SU-DHL-6 (cell line): ENCODE results near the gene PMEL.

Source experiments
- CTCF ChIP-seq: fragments of 200-600 bp; sonication (generic); IDR thresholded peaks from one replicate; pipeline ENCODE4 v1.5.1; 2017; ENCODE audit warnings: antibody characterized with exemption, mild to moderate bottlenecking, low read length, moderate library complexity; ENCODE audit not compliant: insufficient read depth, poor library complexity, severe bottlenecking
- EZH2phosphoT487 ChIP-seq: fragments of 200-600 bp; sonication (generic), shearing (Covaris generic); conservative IDR thresholded peaks from 2 replicates; pipeline ENCODE4 v1.6.1; 2018; ENCODE audit warnings: mild to moderate bottlenecking, antibody characterized with exemption, low read length, moderate library complexity, mixed read lengths

GRCh38 chr12:55996201-55996714 lies 30.4 kb upstream of the PMEL start:
- TF ChIP-seq EZH2phosphoT487 (no peak), CTCF (peak; percentile 94)
